ENCODE results near the gene PRMT1.

GRCh38 chr19:49660338-49660961, 16.6 kb upstream of the PRMT1 start:
- no peak for TF ChIP-seq CTCF (IDR thresholded peaks at IDR 0.05)
- no peak for TF ChIP-seq POLR2A (IDR thresholded peaks at IDR 0.05)

All from uterus (tissue), 2 donors.